Measurements from ENCODE around the gene DZIP1. TPM values are rescaled to one million over a fixed set of nuclear protein-coding genes. Genes with fewer than 3 reads are reported as not detected.

DZIP1 gene, protein sequence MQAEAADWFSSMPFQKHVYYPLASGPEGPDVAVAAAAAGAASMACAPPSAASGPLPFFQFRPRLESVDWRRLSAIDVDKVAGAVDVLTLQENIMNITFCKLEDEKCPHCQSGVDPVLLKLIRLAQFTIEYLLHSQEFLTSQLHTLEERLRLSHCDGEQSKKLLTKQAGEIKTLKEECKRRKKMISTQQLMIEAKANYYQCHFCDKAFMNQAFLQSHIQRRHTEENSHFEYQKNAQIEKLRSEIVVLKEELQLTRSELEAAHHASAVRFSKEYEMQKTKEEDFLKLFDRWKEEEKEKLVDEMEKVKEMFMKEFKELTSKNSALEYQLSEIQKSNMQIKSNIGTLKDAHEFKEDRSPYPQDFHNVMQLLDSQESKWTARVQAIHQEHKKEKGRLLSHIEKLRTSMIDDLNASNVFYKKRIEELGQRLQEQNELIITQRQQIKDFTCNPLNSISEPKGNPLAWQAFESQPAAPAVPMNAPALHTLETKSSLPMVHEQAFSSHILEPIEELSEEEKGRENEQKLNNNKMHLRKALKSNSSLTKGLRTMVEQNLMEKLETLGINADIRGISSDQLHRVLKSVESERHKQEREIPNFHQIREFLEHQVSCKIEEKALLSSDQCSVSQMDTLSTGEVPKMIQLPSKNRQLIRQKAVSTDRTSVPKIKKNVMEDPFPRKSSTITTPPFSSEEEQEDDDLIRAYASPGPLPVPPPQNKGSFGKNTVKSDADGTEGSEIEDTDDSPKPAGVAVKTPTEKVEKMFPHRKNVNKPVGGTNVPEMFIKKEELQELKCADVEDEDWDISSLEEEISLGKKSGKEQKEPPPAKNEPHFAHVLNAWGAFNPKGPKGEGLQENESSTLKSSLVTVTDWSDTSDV
- 2.7 and 3.9 TPM in 2 replicates for total RNA-seq

DNA sequence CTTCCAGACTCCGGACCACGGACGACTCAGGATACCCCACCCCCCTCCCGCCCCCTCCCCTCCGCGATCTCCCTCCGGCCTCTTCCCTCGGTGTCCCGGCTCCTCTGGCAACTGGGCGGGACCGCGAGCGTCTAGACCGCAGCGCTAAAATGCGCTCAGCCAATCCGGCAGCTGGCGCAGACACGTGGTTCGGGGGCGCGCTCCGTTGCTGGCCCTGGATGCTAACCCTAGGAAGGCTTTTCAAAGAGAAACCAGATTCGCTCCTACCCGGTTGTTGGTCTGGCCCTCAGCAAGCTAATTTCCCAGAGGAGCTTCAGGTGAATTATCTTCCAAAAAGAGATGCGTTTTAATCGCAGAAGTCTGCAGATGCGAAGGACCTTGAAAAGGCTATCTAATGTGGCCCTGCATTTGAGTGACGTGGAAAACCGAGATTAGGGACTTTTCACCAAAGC, at the start of gene DZIP1:
Gene DZIP1 (minus strand): TSS at position 106 of the 452 bp plus-strand sequence. CDS start 2,677 bp downstream, outside the sequence.

GRCh38 chr13:95676762-95677563, 32.5 kb upstream of the DZIP1 start, which contains the start of gene DNAJC3:
TSS of gene DNAJC3 (plus strand) at chr13:95677139. CDS start at chr13:95677256, 117 bp downstream.

GRCh38 chr13:95552539-95553441, 91.7 kb downstream of the DZIP1 start, which contains the start of gene CLDN10:
TSS of gene CLDN10 (plus strand) at chr13:95552720. CDS start at chr13:95552754, 34 bp downstream.

Other genes with a start within 250 kb of the DZIP1 start
- gene CLDN10, start 92.0 kb downstream of the DZIP1 start, total RNA-seq: not detected in 2 replicates
- gene DNAJC3, start 32.4 kb upstream of the DZIP1 start, total RNA-seq: 39.3 and 39.5 TPM in 2 replicates

All from mammary microvascular endothelial cell (primary cell).